Stimulated activated CD8-positive, alpha-beta memory T cell treated with anti-CD3 and anti-CD28 coated beads, Interleukin-4, amount 100 ng/mL, for 24 hours (primary cell): ENCODE data around the gene FEV.
A peak's percentile ranks its signal among the peaks of the same experiment; 100 is the strongest.

Experiments
- DNase-seq: peaks from one replicate; pipeline ENCODE4 v3.0.0-alpha.2; 2020; ENCODE audit warnings: low read depth

Gene FEV

GRCh38 chr2:218985021-218985324 is at the start of gene FEV:
FEV (minus strand) TSS chr2:218985184; CDS start chr2:218985075, 109 bp downstream.
- DNase-seq: no peak

DNA sequence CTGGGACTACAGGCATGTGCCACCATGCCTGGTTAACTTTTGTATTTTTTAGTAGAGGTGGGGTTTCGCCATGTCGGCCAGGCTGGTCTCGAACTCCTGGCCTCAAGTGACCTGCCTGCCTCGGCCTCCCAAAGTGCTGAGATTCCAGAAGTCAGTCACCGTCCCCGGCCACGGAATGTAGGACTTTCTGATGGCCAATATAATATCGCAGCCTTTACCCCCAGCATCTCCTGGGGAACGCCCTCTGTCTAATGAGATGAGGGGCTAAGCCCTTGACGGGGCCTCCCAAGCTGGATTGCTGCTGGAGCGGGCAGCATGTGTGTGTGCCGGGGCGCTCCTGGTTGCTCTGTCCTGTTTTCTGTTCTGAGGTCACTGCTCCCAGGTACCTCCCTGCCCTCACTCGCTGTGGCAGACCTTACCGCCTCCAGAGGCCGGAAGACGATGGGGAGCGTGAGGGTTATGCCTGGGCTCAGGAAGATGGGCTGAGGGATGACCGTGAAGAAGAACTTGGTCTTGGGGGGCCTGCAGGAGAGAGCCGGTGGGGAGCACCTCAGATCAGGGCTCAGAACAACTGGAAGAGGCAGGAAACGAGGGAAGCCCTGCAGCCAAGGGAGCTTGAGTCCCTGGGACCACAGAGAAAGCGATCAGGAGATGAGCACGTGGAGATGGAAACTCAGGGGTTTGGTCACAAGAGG is 47.2 kb upstream of the FEV start:
- no peak for DNase-seq

GRCh38 chr2:219031005-219031738 is 46.2 kb upstream of the FEV start:
- no peak for DNase-seq

GRCh38 chr2:219030177-219030940 is 45.4 kb upstream of the FEV start:
- DNase-seq: no peak

DNA sequence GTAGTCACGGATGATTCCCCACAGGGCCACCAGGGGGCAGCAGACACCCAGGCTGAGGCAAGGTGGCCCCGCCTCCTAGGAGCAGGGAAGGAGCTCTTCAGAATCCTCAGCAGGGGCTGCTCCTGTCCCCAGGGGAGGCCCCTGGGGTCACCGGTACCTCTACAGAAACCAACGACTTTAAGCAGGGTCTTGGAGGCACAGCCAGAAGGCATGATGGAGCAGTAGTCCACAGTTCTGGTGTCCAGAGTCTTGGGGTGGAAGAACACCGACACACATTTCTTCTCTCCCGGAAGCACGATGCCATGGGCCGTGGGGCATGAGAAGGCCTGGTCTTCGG is 44.8 kb upstream of the FEV start:
- peak; percentile 68 for DNase-seq

DNA sequence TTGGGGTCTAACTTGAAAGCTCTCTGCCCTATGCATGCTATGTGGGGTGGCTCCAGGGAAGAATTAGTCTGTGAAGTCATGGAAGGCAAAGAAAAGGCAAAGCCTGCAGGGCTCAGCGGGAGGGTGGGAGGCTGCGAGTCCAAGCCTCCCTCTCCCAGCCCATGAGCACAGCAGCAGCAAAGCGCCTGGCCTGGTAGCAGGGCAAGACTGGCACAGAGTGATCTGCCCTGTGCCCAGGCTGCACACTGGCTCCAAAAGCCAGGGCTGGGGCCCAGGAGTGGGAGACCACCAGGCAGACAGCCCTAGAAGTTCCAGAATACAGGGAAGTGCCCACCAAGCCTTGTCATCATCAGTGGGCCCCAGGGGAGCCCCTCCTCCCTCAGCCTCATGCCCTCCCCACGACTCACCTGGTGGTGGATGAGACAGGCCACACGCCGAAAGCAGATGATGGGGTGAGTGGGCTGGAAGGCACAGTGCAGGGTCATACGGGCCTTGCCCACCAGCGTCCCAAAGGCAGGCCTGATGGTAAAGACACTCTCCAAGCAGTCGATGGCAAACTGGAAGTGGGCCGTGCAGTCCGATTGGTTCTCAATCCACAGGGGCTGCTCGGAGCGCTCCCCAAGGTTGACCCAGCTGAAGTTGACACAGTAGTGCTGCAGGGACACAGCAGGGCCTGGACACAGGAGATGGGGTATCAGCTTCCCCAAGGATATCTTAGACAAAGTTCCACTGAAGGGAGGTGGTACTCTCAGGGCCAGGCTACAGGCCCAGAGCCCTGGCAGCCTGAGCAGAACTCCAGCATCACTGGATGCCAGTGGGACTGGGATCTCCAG is 44.2 kb upstream of the FEV start:
- DNase-seq: no peak

GRCh38 chr2:219028141-219028540 is 43.2 kb upstream of the FEV start:
- DNase-seq: no peak

DNA sequence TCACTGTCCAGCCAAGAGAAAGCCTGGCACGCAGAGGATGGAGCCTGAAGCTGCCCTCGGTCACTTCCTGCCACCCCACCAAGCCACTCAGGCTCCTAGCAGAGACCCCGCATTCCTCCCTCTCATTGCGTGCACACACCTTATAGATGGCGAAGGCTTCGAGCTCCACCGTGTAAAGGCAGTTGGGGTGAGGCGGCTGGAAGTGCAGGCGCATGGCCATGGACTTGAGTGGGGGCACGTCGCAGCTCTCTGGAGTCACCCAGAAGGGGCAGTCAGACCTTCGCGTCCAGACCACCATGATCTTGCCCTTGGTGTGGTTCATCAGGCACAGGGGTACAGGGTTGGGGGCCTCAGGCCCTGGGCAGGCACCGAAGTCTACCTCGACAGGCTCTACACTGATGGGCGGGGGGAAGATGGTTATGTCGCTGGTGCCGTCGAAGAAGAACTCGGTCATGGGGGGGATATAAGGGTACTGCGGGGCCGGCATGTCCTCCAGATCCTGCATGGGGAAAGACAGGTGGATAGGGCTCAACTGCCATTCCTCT is 42.6 kb upstream of the FEV start:
- no peak for DNase-seq

DNA sequence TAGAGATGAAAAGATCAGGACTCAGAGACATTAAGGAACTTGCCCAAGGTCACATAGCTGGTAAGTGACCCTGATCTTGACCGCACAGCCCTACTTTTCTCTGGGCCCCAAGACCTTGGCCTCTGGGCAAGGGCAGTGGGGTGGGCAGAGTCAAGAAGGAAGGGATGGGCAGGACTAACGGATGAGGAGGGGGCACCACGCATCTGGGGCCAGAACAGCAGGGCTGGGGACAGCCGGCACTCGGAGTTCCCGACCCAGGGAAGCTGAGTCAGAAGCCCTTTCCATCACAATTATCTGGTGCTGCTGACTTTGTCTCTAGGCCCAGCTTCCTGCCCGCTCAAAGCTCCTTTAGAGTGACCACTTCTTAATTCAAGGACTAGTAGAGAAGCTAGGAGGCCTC is 42.0 kb upstream of the FEV start:
- no peak for DNase-seq

DNA sequence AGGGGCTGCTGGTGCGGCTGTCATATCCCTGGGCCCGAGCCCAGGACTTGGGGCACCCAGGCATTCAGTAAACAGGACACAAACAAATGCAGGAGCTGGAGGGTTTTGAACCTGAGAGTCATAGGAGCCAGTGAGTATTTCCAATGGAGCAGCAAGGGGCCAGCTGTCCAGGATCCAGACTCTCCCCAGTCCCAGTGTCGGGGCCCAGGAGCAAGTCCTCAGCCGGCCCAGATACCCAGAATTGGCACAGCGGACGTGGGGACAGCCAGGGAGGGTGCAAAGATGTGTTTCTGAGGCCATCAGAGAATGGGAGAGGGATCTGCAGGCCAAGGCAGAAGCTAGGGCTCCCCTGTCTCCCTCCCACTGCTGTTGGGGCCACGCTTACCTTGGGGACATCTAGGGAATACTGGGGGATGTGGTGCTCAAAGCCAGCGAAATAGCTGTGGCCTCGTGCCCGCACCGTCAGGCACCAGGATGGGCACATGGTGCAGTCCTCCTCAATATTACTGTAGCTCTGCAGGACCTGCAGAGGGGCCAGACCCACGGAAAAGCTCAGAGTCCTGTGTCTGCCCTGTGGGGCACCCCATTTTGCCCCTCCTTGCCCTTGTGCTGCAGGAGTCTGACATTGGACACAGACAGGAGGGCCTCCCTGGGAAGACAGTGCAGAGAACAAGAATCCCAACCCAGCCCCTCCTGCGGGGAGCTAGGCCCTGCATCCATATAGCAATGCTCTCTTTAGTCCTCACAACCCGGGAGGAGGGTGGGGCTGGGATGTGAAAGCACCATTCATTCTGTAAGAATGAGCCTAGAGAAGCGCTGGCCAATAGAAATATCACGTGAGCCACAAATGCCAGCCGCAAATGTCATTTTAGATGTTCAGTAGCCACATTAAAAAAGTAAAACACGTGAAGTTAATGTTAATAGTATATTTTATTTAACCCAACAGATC is 40.9 kb upstream of the FEV start:
- DNase-seq: no peak

- no peak for DNase-seq
These were observed 39.1 kb upstream of the FEV start for GRCh38 chr2:219024059-219024458.

DNA sequence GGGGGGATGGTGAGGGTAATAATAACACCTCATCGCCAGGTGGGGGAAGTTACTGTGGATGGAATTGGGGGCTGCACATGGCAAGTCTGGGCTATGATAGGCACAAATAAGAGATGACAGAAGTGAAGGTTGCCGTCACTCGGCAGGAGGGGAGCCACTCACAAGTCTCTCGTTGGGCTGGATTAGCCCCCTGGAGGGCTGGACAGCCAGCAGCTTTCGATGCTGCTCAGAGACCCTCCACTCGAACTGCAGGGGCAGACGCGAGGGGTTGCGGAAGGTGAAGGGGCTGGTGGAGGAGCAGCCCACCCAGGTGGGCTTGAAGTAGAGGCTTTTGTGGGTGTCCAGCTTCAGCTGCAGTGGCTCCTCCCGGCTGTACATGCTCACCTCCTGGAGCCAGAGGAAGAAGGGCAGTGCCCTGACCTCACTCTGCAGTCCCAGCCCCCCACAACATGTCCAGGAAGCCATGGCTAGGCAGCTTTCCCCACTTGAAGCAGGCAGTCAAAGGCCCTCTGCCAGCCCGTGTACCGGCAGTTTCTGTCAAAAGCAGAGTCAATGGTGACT is 38.1 kb upstream of the FEV start:
- no peak for DNase-seq

GRCh38 chr2:219022616-219023015 is 37.6 kb upstream of the FEV start:
- DNase-seq: no peak

- DNase-seq: no peak
These were observed 37.1 kb upstream of the FEV start for GRCh38 chr2:219022041-219022440.

GRCh38 chr2:219021591-219021990 is 36.6 kb upstream of the FEV start:
- DNase-seq: no peak

- no peak for DNase-seq
These were observed 35.8 kb upstream of the FEV start for GRCh38 chr2:219020604-219021365.

DNA sequence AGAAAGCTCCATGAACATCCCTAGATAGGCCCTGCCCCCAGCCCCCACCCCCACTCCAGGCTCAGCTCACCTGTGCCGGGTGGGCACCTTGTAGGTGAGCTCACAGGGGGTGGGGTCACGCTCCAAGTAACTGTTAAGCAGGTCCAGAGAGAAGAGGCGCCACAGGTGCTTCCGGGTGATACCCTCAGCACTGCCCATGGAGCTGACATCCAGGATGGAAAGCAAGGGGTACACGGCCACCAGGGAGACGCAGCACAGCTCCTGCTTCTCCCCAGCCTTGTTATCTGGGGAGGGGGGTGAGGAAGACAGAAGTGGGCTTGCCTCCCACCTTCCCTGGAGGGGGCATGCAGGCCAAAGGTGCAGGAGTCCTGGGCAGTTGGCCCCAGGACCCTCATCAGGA is 34.5 kb upstream of the FEV start:
- DNase-seq: no peak

- no peak for DNase-seq
These were observed 33.7 kb upstream of the FEV start for GRCh38 chr2:219018726-219019125.

GRCh38 chr2:219018286-219018685 is 33.3 kb upstream of the FEV start:
- DNase-seq: no peak
